Measurements from ENCODE around the gene HOXC11.

The HOXC11 gene

GRCh38 chr12:53972722-53973235 lies at the start of gene HOXC11:
Gene HOXC11, plus strand, starts transcription at chr12:53973126. Its CDS starts 116 bp downstream, at chr12:53973242.
- Histone ChIP-seq H3K4me3 (peak within 1 kb of the TSS; percentile 15 to 48 (median 30)), H3K27ac (peak within 1 kb of the TSS in 15 of 21 experiments; percentile 25 to 90 (median 74))

DNA sequence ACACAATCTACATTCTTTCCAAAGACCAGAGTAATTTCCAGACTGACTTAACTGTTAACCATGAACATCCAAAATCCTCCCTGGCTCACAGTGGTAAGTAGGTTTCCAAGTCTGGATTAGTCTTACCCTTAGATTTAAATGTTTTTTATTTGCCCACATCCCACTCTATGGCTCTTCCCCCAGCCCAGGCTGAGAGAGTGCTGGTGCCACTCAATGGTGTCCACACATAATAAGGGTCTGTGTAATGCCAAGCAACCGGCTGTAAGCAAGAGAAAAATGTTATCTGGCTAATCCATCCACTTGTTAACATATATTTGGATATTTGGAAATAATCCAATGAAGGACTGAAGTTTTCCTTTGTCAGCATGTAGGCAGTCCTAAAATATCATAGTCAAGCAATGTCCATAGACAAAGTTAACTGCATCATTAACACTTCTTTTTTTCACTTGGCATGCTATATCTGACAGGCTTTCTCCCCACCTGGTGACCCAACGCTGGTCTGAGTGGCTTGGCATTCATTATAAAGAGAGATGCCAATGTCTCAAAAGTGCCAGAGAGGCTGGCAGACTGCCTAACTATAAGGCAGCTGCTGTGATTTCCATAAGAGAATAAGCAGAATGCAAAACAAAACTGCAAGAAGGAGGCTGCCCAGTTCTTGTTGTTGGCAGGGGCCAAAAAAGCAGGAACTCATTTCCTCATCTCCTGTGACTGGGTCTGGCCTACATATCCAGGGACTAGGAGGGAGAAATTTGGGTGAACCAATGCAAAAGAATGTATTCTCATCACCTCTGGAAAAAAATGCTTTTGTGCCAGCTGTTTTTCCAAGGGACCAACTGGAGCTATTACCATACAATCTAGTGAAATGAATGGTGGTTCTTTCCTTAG lies 48.2 kb upstream of the HOXC11 start:
- no peak overlapping the region for H3K27ac ChIP-seq

GRCh38 chr12:53927220-53928029 lies 45.5 kb upstream of the HOXC11 start:
- H3K27ac ChIP-seq: no peak overlapping the region
- no peak overlapping the region for H3K4me3 ChIP-seq

More for the DNA sequence above, 48.2 kb upstream of the HOXC11 start:
- H3K4me3 ChIP-seq: no peak overlapping the region

- Histone ChIP-seq H3K4me3 (no peak overlapping the region), H3K27ac (no peak overlapping the region)
These were observed 44.7 kb upstream of the HOXC11 start for GRCh38 chr12:53928054-53928835.

DNA sequence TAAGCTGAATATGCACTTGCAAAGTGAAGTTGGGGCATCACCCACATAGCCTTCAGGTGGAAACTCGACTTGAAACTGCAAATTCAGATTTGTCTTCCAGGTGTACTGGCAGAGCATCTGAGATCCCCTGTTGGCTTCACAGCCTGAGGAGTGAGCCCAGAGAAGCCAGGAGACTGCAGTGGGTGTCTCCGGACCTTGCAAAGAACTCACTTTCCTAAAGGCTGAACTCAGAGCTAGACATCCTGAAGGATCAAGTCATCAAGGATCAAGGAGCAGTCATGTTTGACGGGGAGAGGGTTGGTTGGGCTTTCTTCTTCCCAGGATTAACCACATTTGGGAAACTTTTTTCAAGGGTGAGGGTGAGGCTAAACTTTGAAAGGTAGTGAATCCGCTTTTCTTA lies 43.4 kb upstream of the HOXC11 start:
- no peak overlapping the region for H3K4me3 ChIP-seq
- no peak overlapping the region for H3K27ac ChIP-seq

DNA sequence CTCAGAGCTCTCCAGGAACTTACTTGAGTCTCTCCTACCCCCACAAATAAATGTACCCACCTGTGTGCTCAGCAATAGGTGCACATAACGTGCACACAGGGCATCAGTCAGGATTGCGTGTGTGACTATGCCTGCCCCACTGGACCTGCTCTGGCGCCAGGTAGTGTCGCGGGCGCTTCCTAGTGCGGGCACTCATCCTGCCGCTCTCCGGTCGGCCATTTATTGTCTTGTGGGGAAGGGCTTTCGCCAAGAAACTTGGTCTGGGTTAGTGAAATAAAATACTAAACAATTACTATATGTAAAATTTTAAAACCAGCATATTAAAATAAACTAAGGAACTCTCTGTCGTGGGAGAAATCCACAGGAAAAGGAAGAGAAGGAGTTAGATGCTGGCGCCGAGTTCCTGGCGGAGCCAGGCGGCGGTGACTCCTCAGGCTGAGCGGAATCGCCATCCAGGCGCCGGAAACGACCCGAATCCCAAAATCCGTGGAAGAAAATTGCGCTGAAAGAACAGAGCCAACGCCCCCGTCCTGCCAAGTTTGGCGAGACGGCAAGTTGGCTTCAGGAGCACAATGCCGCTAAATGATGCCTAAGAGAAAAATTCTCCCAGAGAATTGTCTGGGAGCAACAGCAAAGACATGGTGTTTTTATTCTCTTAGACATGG lies 42.2 kb upstream of the HOXC11 start:
- no peak overlapping the region for H3K4me3 ChIP-seq
- no peak overlapping the region for H3K27ac ChIP-seq

- Histone ChIP-seq H3K27ac (no peak overlapping the region), H3K4me3 (no peak overlapping the region)
These were observed 40.9 kb upstream of the HOXC11 start for GRCh38 chr12:53931844-53932581.

GRCh38 chr12:53932915-53933314 lies 40.0 kb upstream of the HOXC11 start:
- no peak overlapping the region for H3K4me3 ChIP-seq
- H3K27ac ChIP-seq: no peak overlapping the region

DNA sequence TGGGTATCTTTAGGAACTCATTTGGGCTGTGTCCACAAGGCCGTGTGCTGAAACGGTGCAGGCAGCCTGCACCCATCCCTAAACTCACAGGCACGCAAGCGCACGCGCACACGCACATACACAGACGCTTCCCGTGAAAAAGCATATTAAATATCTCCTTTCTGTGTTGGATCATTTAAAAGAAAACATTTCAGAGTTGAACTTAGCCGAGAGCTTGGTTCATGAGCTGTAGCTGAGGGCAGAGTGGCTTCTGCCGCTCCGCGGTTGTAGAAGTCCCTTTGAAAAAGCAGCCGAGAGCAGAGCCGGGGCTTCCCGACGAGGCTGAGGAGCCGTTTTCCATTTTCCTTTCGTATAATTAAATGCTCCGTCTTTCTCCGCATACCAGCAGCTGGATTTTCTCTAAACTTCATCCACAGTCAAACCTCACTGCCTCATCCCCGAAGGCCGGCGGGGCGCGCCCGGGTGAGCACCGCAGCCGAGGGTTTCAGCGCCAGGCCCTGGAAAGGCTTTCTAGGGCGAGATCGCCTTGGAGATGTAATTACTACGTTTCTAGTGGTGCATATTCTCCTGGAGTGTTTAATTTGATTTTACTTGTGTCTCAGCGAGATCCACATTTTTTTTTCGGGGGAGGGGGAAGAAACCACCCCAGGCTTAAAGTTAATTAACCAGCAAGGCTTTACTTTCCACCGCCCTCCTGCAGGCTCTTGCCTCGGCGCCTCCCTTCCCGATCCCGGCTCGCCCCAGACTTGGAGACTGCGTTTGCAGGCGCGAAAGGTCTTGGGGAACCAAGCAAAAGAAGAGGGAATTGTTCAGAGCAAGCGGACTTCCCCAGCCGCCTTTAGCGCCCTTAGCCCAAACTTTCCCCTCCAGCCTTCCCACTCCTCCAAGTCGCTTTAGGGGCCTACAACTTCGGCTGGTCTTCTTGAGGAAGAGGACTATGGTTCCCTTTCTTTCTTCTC lies 37.3 kb upstream of the HOXC11 start:
- H3K4me3 ChIP-seq: no peak overlapping the region
- no peak overlapping the region for H3K27ac ChIP-seq

GRCh38 chr12:53937099-53937498 lies 35.8 kb upstream of the HOXC11 start:
- H3K27ac ChIP-seq: no peak overlapping the region
- H3K4me3 ChIP-seq: no peak overlapping the region

- H3K4me3 ChIP-seq: peak overlapping the region; percentile 20 to 58 (median 39)
- H3K27ac ChIP-seq: no peak overlapping the region
These were observed 35.2 kb upstream of the HOXC11 start for GRCh38 chr12:53937596-53938325.

DNA sequence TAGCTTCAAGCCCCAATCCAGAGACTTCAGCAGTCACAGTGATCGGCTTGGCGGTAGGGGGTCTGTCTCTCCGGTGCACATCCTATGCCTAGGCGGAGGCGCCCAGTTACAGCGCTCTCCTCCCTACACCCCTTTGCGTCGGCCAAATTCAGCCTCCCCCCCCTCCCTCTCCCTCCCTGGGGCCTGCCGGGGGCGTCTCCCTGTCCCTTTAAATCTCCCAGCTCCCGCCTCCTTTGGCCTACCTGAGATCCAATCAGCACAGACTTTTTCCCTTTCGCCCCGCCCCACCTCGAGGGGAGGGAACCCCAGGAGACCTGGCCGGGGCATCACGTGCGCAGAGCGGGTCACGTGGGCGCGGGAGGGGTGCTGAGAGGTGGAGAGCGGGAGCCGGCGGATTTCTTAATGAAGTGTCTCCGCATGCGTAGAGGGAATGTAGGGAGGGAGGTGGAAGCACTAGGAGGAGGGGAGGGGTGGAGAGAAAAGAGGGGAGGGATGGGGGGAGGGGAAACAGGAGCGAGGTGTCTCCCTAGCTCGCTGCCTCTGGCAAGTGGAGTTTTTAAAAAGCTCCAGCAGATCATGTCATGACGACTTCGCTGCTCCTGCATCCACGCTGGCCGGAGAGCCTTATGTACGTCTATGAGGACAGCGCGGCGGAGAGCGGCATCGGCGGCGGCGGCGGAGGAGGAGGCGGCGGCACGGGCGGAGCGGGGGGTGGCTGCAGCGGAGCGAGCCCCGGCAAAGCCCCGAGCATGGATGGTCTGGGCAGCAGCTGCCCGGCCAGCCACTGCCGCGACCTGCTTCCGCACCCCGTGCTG lies 34.4 kb upstream of the HOXC11 start, which contains the start of gene HOXC13:
Gene HOXC13 (plus strand): TSS at position 506 of the 815 bp plus-strand sequence. CDS start 76 bp downstream, at position 582.
- peak within 1 kb of the TSS; percentile 33 to 58 (median 40) for H3K4me3 ChIP-seq
- peak within 1 kb of the TSS in 19 of 21 experiments; percentile 47 to 89 (median 72) for H3K27ac ChIP-seq

- Histone ChIP-seq H3K4me3 (peak overlapping the region; percentile 33 to 58 (median 40)), H3K27ac (peak overlapping the region in 19 of 21 experiments; percentile 47 to 89 (median 72))
These were observed 33.5 kb upstream of the HOXC11 start for GRCh38 chr12:53939141-53940108.

DNA sequence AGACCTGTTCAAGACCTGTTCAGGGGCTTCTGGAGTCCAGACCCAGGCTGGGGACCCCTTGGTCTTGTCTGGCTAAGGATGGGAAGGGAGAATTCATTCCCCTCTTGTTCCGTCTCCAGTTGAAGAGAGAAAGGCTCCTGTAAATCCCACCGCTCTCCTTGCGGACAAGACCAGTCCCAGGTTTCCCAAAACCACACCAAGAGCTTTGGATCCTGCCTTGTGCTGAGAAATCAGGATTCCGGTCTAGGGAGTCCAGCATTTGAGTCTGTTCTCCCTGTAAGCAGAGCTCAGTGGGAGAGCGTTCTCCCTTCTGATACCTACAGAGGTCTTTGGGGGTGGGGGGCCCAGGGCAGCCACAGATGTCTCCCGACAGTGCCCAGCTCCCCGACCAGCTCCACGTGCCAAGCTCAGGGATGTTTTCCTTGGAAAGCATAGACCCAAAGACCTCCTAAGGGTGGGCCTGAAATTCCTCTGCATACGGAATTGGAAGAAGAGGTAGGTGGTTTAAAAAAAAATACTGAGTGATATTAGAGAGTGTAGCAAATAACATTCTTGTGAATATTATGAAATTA lies 32.4 kb upstream of the HOXC11 start:
- Histone ChIP-seq H3K4me3 (peak overlapping the region; percentile 33 to 58 (median 40)), H3K27ac (peak overlapping the region in 8 of 21 experiments; percentile 36 to 87 (median 73))
